ENCODE data around the gene RRP9.

RRP9 gene

GRCh38 chr3:51954105-51954504 is 12.4 kb upstream of the RRP9 start:
- Histone ChIP-seq H3K4me2 (ENCODE audit: low read length) (no peak overlapping the region), H3K36me3 (ENCODE audit: control insufficient read depth, low read length) (no peaks in the 10 kb centered on the region), H3K4me1 (ENCODE audit: control insufficient read depth, low read length) (no peaks in the 10 kb centered on the region), H3F3A (ENCODE audit: control insufficient read depth, insufficient read depth) (no peaks in the 10 kb centered on the region), H4K20me1 (ENCODE audit: control insufficient read depth, insufficient read depth, low read depth, low read length) (no peaks in the 10 kb centered on the region), H3K79me2 (ENCODE audit: control insufficient read depth, low read length) (no peaks in the 10 kb centered on the region), H3K9me2 (replicated peaks; ENCODE audit: control insufficient read depth, low read length) (no peaks in the 10 kb centered on the region), H3K27me3 (ENCODE audit: control insufficient read depth, low read length) (peaks cover 10% of the 10 kb centered on the region; the same call in 1 of the 2 replicates), H3K4me3 (ENCODE audit: low read length) (no peak overlapping the region), H3K9me3 (ENCODE audit: control insufficient read depth, insufficient read depth, low read length) (no peaks in the 10 kb centered on the region), H3K27ac (ENCODE audit: low read depth, low read length) (no peak overlapping the region)
- no peak for TF ChIP-seq CTCF (IDR thresholded peaks at IDR 0.05; ENCODE audit: low read depth, low read length, poor library complexity, severe bottlenecking)
- TF ChIP-seq EZH2phosphoT487 (IDR thresholded peaks at IDR 0.05; ENCODE audit: borderline replicate concordance, low read length) = no peak

GRCh38 chr3:51953445-51953844 is 11.7 kb upstream of the RRP9 start:
- no peaks in the 10 kb centered on the region for H3K9me3 ChIP-seq (ENCODE audit: control insufficient read depth, insufficient read depth, low read length)
- TF ChIP-seq EZH2phosphoT487 (IDR thresholded peaks at IDR 0.05; ENCODE audit: borderline replicate concordance, low read length) = no peak
- TF ChIP-seq CTCF (IDR thresholded peaks at IDR 0.05; ENCODE audit: low read depth, low read length, poor library complexity, severe bottlenecking) = no peak
- H3K9me2 ChIP-seq (replicated peaks; ENCODE audit: control insufficient read depth, low read length) = no peaks in the 10 kb centered on the region
- no peaks in the 10 kb centered on the region for H3K36me3 ChIP-seq (ENCODE audit: control insufficient read depth, low read length)
- peaks cover 10% of the 10 kb centered on the region; the same call in 1 of the 2 replicates for H3K27me3 ChIP-seq (ENCODE audit: control insufficient read depth, low read length)
- H4K20me1 ChIP-seq (ENCODE audit: control insufficient read depth, insufficient read depth, low read depth, low read length) = no peaks in the 10 kb centered on the region
- H3K4me3 ChIP-seq (ENCODE audit: low read length) = no peak overlapping the region
- H3K27ac ChIP-seq (ENCODE audit: low read depth, low read length) = no peak overlapping the region
- H3F3A ChIP-seq (ENCODE audit: control insufficient read depth, insufficient read depth) = no peaks in the 10 kb centered on the region
- H3K4me1 ChIP-seq (ENCODE audit: control insufficient read depth, low read length) = no peaks in the 10 kb centered on the region
- H3K4me2 ChIP-seq (ENCODE audit: low read length) = no peak overlapping the region
- H3K79me2 ChIP-seq (ENCODE audit: control insufficient read depth, low read length) = no peaks in the 10 kb centered on the region

- TF ChIP-seq CTCF (IDR thresholded peaks at IDR 0.05; ENCODE audit: low read depth, low read length, poor library complexity, severe bottlenecking) (no peak), EZH2phosphoT487 (IDR thresholded peaks at IDR 0.05; ENCODE audit: borderline replicate concordance, low read length) (no peak)
- no peak overlapping the region for H3K4me2 ChIP-seq (ENCODE audit: low read length)
- H3K79me2 ChIP-seq (ENCODE audit: control insufficient read depth, low read length) = no peaks in the 10 kb centered on the region
- no peak overlapping the region for H3K27ac ChIP-seq (ENCODE audit: low read depth, low read length)
- H3K36me3 ChIP-seq (ENCODE audit: control insufficient read depth, low read length) = no peaks in the 10 kb centered on the region
- H3K4me1 ChIP-seq (ENCODE audit: control insufficient read depth, low read length) = no peaks in the 10 kb centered on the region
- no peaks in the 10 kb centered on the region for H3K9me2 ChIP-seq (replicated peaks; ENCODE audit: control insufficient read depth, low read length)
- H3K27me3 ChIP-seq (ENCODE audit: control insufficient read depth, low read length) = peaks cover 10% of the 10 kb centered on the region; the same call in 1 of the 2 replicates
- no peaks in the 10 kb centered on the region for H3F3A ChIP-seq (ENCODE audit: control insufficient read depth, insufficient read depth)
- H3K4me3 ChIP-seq (ENCODE audit: low read length) = no peak overlapping the region
- no peaks in the 10 kb centered on the region for H4K20me1 ChIP-seq (ENCODE audit: control insufficient read depth, insufficient read depth, low read depth, low read length)
- no peaks in the 10 kb centered on the region for H3K9me3 ChIP-seq (ENCODE audit: control insufficient read depth, insufficient read depth, low read length)
Measured at GRCh38 chr3:51950899-51951298, 9.2 kb upstream of the RRP9 start.
